Duodenal mucosa (tissue), 2 donors: ENCODE results near the gene STIMATE.

Experiments used
- H3K27ac ChIP-seq: one replicate; pipeline ENCODE4 v1.7.0; 2013; ENCODE audit warnings: low read depth, low read length
- H3K27me3 ChIP-seq, 2 donors: one replicate each; pipeline ENCODE4 v1.7.0; 2013; ENCODE audit warnings: low read length in 2 of 2, control low read depth in 1 of 2; ENCODE audit not compliant: insufficient read depth in 2 of 2, control insufficient read depth in 1 of 2
- H3K36me3 ChIP-seq, 2 donors: one replicate each; pipeline ENCODE4 v1.7.0; 2013; ENCODE audit warnings: low read length in 2 of 2, control low read depth in 1 of 2; ENCODE audit not compliant: insufficient read depth in 2 of 2, control insufficient read depth in 1 of 2
- H3K4me1 ChIP-seq, 2 donors: one replicate each; pipeline ENCODE4 v1.7.0; 2013; ENCODE audit warnings: low read length in 2 of 2, control low read depth in 1 of 2; ENCODE audit not compliant: insufficient read depth in 2 of 2, control insufficient read depth in 1 of 2
- H3K4me3 ChIP-seq, 2 donors: one replicate each; pipeline ENCODE4 v1.7.0; 2013; ENCODE audit warnings: low read length in 2 of 2, low read depth in 1 of 2
- H3K9ac ChIP-seq, 2 donors: one replicate each; pipeline ENCODE4 v1.7.0; 2013; ENCODE audit warnings: low read length in 2 of 2, low read depth in 1 of 2
- H3K9me3 ChIP-seq, 2 donors: one replicate each; pipeline ENCODE4 v1.7.0; 2013; ENCODE audit warnings: low read length in 2 of 2, control low read depth in 1 of 2; ENCODE audit not compliant: control insufficient read depth in 1 of 2

The STIMATE gene

DNA sequence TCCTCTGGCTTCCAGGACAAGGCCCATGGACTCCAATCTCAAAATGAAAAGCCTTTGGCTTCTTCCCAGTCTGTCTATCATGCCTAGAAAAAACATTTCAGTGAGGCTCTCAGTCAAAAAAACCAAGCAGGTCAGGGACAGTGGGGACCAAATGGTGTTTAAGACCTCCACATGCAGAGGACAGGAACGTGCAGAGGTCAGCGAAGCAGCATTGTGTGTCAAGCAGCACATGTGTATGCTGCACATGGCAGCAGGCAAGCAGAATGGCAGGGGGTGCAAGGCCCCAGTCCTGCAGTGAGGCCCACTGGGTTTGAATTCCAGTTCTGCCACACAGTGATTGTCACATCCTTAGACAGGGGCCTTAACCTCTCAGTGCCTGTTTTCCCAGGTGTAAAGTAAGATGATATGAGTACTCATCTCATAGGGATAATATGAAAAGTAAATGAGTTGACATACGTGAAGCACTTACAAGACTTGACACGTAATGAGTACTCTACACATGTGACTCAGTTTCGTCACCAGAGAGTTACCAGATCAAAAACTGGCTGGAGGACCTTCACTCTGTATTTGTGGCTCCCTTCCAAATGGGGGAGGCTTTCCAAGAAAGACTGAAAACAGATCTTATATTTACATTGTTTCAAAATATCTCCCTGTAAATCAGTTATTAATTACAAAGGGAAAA, 11.2 kb downstream of the STIMATE start:
- peaks cover 0 to 5% of the 10 kb centered on the region in 2 donors for H3K36me3 ChIP-seq
- no peak overlapping the region for H3K9ac ChIP-seq
- no peak overlapping the region for H3K4me3 ChIP-seq
- H3K4me1 ChIP-seq, result no peaks in the 10 kb centered on the region
- no peaks in the 10 kb centered on the region for H3K27me3 ChIP-seq
- H3K9me3 ChIP-seq, result no peaks in the 10 kb centered on the region
- no peak overlapping the region for H3K27ac ChIP-seq

DNA sequence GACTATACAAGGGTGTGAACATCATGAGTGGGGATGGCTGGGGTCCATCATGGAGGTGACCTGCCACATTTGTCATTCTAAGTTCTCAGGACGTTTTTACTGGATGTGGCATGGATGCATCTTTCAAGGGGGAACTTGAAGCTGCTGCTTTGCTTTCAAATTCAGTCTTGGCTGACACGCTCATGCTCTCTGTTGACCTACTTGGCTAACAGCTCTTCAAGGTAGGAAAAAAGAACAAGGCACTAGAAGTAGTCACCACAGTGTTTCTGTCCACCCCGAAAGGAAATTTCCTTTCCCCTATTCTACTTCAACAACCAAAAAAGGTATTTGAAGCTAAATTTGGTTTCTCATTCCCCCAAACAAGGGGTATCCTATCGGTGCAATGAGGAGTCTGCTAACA, 15.0 kb downstream of the STIMATE start:
- no peak overlapping the region for H3K27ac ChIP-seq
- no peaks in the 10 kb centered on the region for H3K9me3 ChIP-seq
- H3K4me3 ChIP-seq, result no peak overlapping the region
- no peak overlapping the region for H3K9ac ChIP-seq
- peaks cover 0 to 5% of the 10 kb centered on the region in 2 donors for H3K36me3 ChIP-seq
- no peaks in the 10 kb centered on the region for H3K4me1 ChIP-seq
- H3K27me3 ChIP-seq, result no peaks in the 10 kb centered on the region

DNA sequence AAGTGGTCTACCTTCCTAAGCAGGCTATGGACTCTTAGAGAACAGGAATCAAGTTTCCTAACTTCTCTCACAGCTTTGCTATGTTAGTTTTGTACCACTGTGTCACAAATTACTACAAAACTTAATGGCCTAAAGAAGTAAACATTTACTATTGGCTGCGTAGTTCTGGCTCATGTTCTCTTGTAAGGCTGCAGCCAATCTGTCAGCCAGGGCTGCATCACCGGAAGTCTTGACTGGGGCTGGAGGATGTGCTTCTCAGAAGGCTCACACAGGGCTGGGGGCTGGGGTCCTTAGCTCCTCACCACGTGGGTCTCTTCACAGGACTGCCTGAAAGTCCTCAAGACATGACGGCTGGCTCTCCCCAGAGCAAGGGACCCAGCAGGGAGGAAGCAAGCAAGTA, 15.5 kb downstream of the STIMATE start:
- H3K9me3 ChIP-seq, result no peaks in the 10 kb centered on the region
- H3K27me3 ChIP-seq, result no peaks in the 10 kb centered on the region
- no peaks in the 10 kb centered on the region for H3K4me1 ChIP-seq
- H3K36me3 ChIP-seq, result peaks cover 0 to 5% of the 10 kb centered on the region in 2 donors
- H3K9ac ChIP-seq, result no peak overlapping the region
- H3K4me3 ChIP-seq, result no peak overlapping the region
- H3K27ac ChIP-seq, result no peak overlapping the region

DNA sequence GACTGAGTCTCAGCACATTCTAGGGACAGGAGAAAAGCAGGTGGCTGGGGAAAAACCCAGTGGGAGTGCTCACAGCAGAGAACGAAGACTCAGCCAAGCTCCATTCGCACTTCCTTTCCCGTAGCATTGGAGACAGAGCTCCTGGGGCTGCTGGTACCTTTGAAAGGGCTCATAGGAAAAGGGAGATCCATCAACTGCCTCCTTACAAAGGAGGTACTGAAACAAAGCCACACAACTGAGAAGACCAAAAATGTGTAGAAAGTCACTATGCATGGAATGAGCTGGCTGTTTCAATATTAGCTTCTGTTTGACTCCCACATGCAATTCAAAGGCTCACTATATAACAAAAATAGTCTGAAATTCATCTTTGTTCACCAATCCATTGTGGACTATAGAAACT, 16.9 kb downstream of the STIMATE start:
- H3K9ac ChIP-seq, result no peak overlapping the region
- no peaks in the 10 kb centered on the region for H3K9me3 ChIP-seq
- no peaks in the 10 kb centered on the region for H3K27me3 ChIP-seq
- no peak overlapping the region for H3K27ac ChIP-seq
- no peaks in the 10 kb centered on the region for H3K4me1 ChIP-seq
- peaks cover 0 to 3% of the 10 kb centered on the region in 2 donors for H3K36me3 ChIP-seq
- H3K4me3 ChIP-seq, result no peak overlapping the region

DNA sequence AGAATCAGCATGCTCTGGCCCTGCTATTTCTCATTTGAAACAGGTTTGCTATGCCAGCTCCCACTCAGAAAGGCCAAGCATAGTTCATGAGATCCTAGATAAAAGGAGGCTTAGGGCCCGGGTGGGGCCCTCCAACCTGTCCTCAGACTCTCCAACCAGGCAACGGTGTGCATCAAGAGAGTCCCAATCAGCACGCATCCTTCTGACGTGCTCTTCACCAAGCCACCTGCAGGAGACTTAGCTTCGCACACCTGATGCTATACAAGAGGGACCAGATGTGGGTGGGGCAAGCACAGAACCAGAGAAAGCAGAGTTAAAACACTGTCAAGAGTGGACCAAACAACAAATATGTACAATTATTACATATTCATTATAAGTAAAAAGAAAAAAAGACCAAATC, 17.3 kb downstream of the STIMATE start:
- Histone ChIP-seq H3K36me3 (no peaks in the 10 kb centered on the region), H3K9me3 (no peaks in the 10 kb centered on the region), H3K4me1 (no peaks in the 10 kb centered on the region), H3K4me3 (no peak overlapping the region), H3K27me3 (no peaks in the 10 kb centered on the region), H3K9ac (no peak overlapping the region), H3K27ac (no peak overlapping the region)

DNA sequence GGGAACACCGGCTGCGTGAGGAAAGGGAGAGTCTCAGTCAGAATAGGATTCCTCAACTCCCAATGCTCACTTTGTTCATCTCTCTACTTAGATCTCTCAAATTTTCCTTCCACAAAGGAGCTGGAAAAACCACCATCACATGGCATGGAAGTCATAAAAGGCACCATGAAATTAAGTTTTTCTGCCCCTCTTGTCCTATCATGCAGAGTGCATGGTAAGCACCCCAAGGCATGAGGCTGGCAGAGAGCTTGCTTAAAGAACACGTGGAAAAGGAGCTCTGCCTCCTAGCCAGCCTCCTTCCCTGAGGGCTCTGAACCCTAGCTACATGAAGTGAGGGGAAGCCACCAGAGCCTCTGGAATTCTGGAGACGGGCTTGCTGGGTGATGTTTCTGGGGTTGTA, 17.8 kb downstream of the STIMATE start:
- H3K27ac ChIP-seq, result no peak overlapping the region
- H3K27me3 ChIP-seq, result no peaks in the 10 kb centered on the region
- no peaks in the 10 kb centered on the region for H3K9me3 ChIP-seq
- H3K4me1 ChIP-seq, result no peaks in the 10 kb centered on the region
- no peak overlapping the region for H3K4me3 ChIP-seq
- H3K36me3 ChIP-seq, result no peaks in the 10 kb centered on the region
- H3K9ac ChIP-seq, result no peak overlapping the region

DNA sequence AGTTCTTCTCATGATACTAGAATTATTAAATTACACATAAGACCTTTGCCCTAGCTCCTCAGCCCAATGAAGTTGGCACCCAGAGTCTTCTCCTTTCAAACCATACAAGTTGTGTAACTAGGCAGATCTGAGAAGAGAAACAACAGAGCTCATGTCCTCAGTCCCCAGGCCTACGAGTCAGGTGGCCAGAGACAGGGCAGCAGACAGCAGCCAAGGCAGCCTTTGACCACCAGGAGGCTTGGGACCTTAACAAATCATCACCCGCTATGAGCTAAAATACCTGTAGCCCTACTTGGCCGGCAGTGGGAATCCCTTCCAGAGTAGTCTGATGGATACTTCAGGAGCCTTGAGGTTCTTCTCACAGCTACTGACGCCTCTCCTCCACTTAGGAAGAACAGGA, 18.3 kb downstream of the STIMATE start:
- H3K9me3 ChIP-seq, result no peaks in the 10 kb centered on the region
- no peak overlapping the region for H3K27ac ChIP-seq
- no peaks in the 10 kb centered on the region for H3K27me3 ChIP-seq
- H3K4me1 ChIP-seq, result no peaks in the 10 kb centered on the region
- H3K36me3 ChIP-seq, result no peaks in the 10 kb centered on the region
- no peak overlapping the region for H3K9ac ChIP-seq
- H3K4me3 ChIP-seq, result no peak overlapping the region

DNA sequence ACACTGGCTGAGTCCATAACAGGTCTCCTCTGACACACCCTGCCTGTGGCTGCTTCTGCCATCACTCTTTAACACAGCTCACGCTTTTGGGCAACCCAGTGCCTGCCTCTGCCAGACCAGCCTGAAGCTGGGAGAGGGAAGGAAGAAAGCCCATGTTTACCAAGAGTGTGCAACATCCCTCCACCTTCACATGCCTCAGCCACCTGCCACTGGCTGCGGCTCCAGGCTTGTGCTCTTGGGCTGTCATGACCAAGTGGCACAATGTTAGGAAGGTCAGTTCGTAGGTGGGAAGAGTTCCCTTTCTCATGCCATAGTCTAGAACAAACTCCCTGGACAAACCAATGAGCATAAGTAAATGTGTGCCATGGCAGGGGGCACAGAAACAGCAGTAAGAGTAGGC, 20.3 kb downstream of the STIMATE start:
- H3K27ac ChIP-seq, result no peak overlapping the region
- no peaks in the 10 kb centered on the region for H3K4me1 ChIP-seq
- H3K9me3 ChIP-seq, result no peaks in the 10 kb centered on the region
- H3K27me3 ChIP-seq, result no peaks in the 10 kb centered on the region
- no peak overlapping the region for H3K4me3 ChIP-seq
- H3K36me3 ChIP-seq, result no peaks in the 10 kb centered on the region
- H3K9ac ChIP-seq, result no peak overlapping the region

DNA sequence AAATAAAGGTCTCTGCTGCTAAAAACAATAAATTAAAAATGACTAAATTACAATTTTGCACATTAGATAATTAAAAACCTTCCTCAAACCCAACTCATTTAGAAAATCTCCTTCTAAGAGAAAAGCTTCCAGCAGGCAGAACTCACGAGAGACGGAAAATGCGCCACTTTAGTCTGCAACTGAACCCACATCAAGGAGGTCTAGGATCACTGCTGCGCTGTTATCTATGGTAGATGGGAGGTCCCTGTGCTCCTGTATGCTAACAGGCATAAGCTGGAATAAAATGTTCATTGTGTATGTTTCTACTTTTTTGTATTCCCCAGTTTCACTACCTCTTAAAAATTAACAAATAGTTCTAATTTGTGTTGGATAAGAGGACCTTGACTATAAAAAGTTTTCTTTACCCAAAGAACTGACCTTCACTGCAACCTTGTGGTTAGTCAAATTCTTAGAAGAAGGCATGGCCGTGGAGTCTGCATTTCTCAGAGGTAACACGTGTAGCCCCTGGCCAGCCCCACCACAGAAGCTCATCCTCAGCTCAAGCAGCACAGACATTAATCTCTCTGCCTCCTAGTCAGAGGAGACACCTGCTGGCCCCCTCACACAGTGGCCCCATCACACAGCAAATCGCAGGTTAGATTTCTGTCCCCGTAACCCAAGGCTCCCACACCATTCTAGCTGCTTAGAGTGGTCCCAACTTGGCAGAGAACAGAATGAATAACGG, 22.3 kb downstream of the STIMATE start:
- Histone ChIP-seq H3K4me3 (no peak overlapping the region), H3K27me3 (no peaks in the 10 kb centered on the region), H3K4me1 (peaks cover 0 to 2% of the 10 kb centered on the region in 2 donors), H3K36me3 (no peaks in the 10 kb centered on the region), H3K9ac (no peak overlapping the region), H3K9me3 (no peaks in the 10 kb centered on the region), H3K27ac (no peak overlapping the region)

DNA sequence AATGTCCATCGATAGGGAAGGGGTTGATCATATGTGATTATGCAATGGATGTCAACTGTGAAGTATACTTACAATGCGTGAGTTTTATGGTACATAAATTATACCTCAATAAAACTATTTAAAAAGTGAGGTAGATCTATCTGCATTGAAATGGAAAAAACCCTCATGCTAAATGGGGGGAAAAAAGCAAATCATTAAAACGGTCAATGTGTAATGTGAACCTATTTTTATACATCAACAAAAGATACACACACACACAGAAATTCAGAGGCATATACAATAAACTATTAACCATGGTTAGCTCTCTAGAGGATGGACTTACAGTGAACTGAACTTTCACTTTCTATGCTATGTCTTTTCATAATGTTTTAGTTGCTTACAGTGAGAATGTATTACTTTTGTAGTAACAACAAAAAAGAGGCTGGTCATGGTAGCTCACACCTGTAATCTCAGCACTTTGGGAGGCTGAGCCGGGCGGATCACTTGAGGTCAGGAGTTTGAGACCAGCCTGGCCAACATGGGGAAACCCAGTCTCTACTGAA, 23.1 kb downstream of the STIMATE start:
- Histone ChIP-seq H3K27me3 (no peaks in the 10 kb centered on the region), H3K4me1 (peaks cover 0 to 6% of the 10 kb centered on the region in 2 donors), H3K27ac (no peak overlapping the region), H3K9ac (no peak overlapping the region), H3K4me3 (no peak overlapping the region), H3K36me3 (no peaks in the 10 kb centered on the region), H3K9me3 (no peaks in the 10 kb centered on the region)
